NCI-H345 treated with DMSO at 0.1 percent for 48 hours (cell line): ENCODE data around the gene SF3B5.
"Not testable (repeated sequence)": the region's sequence is repeated elsewhere in the genome, so short reads cannot be mapped to it uniquely, and the experiment has no call there.

ENCODE experiments used
- DNase-seq: peaks from one replicate; lab custom pipeline; 2025; ENCODE audit not compliant: unreplicated experiment; lab: John Stamatoyannopoulos, UW

Gene SF3B5

DNA sequence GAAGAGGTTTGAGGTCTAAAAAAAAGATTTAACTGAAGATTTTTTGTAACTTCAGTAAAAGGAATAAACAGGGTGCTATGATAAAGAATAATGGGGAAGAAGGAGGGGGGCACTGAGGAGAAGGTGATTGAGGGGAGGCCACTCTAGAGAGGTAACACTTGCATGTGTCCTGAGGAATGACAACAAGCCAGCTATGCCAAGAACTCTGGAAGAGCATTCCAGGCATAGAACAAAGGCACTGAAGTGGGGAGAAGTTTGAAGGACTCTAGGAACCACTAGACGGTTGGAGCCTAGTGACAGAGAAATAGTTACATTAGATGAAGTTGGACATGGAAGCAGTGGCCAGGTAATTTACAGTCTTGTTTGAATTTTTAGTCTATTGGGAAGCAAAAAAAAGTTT is 10.8 kb upstream of the SF3B5 start:
- DNase-seq: no peak

DNA sequence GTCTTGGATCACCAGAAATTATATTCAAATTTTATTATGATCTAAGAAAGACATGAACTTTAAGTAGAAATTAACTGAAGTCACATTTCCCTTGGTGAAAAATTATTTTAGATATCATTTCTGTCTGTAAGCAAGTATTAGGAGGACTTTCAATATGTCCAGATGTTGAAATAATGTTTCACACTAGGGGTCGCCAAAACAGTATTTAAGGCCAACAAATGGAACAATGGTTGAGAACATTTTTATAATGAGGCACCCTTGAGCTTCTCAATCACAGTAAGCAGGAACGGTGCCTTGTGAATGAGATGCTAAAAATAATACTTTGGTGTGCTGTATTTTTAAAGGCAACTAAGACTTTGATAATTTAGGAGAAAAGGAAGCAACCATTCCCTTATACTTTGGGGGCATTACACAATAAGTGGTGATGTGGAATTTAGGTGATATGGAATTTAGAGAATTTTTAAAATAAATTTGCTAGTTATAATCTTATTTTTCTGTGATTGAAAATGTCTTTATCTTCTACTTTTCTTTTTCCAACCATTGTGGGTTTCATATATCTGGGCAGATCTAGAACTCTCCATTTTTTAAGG is 9.6 kb upstream of the SF3B5 start:
- peak; percentile 46 for DNase-seq

DNA sequence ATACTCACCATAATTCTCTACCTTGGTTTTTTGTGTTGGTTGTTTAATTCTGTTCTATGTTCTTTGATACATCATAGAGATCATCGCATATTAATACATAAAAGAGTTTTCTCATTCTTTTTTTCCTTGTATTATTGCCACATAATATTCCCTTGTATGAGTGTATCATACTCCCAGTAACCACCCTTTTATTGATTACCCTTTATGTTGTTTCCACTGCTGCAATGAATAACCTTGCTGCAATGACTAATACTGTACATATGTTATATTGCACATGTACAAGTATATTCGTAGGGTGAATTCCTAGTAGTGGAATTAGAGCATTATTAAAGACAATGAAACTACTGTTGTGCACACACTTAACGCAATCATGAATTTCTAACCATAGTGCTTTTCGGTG is 9.1 kb upstream of the SF3B5 start:
- no peak for DNase-seq

DNA sequence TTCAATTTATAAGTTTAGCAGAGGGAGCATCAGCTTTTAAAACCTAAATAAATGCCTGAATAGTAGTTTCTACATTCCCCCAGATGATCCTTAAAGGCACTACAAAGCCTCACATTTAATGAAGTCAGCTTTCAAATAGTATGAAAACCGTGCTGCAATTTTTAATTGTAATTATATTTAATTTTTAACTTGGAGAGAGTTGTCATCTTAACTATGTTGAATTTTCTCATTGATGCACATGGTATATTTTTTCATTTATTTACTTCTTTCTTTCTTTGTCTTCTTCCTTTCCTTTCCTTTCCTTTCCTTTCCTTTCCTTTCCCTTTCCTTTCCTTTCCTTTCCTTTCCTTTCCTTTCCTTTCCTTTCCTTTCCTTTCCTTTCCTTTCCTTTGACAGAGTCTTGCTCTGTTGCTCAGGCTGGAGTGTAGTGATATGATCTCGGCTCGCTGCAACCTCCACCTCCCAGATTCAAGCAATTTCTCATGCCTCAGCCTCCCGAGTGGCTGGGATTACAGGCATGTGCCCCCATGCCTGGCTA is 7.7 kb upstream of the SF3B5 start:
- no peak for DNase-seq

DNA sequence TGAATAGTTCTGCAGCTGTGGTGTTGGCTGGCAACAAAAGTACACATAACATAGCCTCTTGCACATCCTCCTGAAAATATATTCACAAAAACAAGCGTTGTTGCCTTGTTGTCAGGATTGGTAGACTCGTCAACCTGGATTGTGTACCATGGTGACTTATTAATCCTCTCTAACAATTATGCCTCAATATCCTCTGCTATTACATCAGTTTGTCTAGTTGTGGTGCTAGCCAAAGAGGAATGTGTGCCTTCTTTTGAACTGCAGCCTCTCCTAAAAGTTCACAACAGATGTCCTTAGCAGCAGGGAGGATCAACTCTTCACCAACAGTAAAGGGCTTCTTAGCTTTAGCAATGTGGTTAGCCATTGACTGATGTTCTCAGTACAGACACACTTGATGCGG is 3.6 kb upstream of the SF3B5 start:
- DNase-seq: no peak

DNA sequence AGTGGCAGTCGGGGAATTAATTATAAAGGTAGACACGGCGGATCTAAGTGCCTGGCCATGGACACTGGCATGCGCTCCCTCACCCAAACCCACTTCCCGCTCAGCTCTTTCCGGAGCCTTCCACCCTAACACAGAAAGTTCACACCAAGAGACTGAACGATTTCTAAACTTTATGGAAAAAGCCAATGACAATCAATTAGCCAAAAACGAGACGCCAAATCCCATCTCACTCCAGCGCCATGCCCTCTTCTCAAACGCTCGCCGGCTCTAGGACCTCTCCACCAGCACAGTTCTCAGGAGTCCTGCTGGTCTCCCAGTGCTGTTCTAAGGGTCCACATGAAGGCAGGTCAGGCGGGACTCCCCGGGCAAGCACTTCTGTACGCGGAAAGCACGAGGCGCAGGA is 641 bp downstream of the SF3B5 start:
- DNase-seq: no peak

DNA sequence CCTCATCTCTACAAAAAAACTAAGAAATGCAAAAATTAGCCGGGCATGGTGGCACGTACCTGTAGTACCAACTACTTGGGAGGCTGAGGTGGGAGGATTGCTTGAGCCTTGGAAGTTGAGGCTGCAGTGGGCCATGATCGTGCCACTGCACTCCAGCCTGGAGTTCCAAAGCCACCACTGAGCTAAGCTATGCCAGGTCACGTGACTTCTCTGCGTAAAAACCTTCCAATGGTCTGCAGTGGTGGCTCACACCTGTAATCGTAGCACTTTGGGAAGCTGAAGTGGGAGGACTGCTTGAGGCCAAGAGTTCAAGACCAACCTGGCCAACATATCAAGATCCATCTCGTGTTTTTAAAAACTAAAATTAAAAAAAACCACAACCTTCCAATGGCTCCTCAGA is 1.7 kb downstream of the SF3B5 start:
- no peak for DNase-seq

DNA sequence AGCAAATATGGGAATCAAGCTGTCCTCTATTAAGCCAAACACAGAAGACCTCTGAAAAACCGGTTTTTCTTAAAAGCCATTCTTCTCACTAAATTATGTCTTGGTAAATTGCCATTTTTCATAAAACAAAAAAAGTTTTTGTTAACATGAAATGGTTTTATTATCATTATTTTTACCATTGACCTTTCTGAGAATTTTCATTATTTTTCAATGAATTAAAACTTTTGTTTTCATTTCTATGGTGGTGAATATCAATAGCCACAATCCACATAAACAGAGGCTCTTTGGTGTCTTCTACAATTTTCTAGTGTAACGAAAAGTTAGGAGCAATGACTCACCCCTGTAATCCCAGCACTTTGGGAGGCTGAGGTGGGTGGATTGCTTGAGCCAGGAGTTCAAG is 2.1 kb downstream of the SF3B5 start:
- no peak for DNase-seq

DNA sequence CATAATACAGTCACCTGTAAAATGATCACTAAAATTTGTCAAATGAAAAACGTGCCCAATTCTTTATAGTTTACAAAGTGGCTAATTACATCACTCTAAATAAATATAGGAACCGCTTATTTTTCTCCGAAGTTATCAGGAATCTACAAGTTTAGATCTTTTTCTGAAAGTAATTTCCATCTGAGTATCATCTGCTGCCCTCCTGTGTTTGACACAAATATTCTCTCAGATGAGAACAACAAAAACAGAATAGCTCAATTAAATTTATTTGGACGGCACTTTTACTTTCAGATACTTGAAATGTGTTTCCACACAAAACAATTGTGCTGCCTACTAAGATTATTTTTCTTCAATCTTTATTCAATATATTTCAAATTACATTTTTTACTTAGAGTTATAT is 5.0 kb downstream of the SF3B5 start:
- no peak for DNase-seq

DNA sequence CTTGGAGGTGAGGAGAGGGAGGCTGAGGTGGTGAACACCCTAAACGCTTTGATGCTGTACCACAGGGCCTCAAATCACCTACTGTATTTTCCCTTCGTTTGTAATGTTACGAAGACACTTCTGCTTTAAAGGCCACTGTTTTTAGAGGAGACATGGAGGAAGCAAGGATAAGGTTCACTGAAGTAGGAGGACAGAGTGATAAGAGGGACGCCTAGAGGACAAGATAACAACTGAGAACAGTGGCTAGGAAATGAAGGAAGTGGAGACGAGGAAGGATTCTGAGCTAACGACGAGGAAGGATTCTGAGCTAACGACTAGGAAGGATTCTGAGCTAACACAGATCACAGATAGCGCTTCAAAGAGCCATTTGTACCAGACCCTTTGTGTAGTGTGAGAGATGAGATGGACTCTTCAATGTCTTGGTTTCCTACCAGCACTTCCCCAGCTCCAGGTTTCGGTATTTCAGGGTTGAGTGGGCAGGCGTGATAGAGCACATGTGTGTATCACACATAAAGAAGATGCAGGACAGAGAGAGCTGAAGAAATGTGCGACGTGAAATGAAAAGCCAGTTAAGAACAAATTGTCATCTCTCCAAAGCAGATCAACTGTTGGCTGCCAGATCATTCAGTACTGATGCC is 7.5 kb downstream of the SF3B5 start:
- DNase-seq: no peak

DNA sequence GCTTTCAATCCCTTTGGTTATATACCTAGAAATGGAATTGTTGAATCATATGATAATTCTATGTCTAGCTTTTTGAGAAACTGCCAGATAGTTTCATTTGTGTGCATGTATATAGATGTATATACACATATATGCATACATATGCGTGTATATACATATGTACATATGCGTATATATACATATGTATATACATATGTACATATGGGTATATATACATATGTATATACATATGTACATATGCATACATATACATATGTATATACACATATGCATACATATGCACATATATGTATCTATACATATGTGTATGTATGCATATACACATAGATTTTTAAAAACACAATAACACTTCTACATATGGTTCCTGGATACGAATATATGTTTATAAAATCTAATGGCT is 8.4 kb downstream of the SF3B5 start:
- no peak for DNase-seq

DNA sequence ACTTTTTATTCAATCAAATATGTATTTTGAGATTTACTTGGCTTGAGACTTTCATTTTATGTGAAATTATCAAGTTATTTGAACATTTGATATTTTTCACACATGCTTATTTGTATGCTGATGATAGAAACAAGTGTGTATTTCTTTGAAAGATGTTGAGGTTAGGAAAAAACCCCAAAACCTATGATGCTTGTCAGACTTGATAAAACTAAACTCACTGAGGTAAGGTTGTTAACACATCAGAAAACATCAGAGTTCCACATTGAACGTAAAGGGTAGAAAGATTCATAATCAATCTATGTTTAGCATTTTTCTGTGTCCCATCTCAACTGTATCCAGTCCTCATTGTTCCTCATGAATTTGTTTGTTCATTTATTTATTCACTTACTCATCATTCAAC is 12.2 kb downstream of the SF3B5 start:
- DNase-seq: no peak

DNA sequence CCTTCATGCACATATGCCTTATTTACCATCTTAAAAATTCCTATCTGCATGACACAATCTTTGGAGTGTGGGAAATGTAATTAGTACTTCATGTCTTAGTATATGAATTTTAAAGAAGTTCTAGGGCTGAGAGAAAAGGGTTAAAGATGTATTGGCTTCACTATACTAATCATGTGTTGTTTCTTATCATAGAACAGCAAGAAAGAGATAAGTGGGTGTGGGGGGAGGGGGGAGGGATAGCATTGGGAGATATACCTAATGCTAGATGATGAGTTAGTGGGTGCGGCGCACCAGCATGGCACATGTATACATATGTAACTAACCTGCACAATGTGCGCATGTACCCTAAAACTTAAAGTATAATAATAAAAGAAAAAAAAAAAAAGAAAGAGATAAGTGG is 13.0 kb downstream of the SF3B5 start:
- not testable (repeated sequence) for DNase-seq

DNA sequence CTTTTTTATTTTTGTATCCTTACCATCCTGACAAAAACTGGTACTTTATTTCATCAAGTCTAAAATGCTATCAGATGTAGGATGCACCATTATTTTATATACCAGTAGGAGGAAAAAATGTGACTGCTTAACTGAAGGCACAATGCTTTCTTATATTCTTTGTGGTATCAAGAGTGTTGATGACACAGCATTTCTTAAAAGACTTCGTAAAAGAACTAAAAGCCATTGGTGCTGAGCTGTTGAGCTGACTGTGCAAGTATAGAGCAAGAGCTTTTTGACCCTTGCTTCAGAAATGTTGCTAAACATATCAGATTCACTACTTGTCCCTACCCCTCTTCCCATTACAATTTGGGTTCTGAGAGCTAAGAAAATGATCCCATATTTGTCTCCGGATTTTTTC is 17.5 kb downstream of the SF3B5 start:
- no peak for DNase-seq

DNA sequence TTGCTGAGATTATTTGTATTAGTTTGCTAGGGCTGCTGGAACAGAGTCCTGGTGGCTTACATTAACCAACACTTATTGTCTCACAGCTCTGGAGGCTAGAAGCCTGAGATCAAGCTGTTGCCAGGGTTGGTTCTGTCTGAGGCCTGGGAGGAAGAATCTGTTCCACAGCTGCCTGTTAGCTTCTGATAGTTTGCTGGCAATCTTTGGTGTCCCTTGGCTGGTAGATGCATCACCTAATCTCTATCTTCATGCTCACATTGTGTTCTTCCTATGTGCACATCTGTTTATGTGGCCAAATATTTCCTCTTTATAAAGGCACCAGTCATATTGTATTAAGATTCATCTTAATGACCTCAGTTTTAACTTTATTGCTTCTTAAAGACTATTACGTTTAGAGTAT is 19.5 kb downstream of the SF3B5 start:
- DNase-seq: no peak

DNA sequence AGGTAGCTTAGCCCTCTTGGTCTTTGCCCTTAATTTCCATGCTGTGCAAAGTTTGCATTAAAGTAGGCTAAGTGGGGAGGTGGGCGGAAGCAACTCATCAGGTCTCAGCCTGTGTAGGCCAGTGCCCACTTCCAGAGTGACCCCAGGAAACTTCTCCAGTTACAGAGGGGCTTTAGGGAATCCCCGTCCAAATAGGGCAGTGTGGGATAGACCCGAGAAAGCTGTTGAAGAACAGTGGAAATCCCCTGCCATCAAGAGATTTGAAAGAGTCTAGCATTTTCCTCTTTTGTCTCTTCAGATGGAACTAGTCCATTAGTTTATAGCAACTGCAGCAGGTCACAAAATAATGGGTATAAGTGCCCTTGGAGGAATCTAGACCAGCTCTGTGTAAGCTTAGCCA is 20.2 kb downstream of the SF3B5 start:
- DNase-seq: no peak

DNA sequence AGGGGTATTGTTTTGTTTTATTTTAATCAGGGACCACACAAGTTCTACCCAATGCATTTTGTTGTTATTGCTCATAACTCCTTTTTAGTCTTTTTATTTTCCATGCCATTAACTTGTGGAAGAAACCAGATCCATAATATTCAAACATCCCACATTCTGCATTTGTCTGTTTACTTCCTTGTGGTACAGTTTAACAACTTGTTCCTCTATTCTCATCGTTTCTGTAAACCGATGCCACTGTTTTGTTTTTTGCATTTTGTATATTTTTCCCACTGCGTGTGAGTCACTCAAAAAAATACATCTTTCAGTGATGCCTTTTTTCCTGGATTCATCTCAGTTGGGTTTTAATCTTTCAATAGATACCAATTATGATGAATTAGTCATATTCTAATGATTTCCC is 22.3 kb downstream of the SF3B5 start:
- no peak for DNase-seq

DNA sequence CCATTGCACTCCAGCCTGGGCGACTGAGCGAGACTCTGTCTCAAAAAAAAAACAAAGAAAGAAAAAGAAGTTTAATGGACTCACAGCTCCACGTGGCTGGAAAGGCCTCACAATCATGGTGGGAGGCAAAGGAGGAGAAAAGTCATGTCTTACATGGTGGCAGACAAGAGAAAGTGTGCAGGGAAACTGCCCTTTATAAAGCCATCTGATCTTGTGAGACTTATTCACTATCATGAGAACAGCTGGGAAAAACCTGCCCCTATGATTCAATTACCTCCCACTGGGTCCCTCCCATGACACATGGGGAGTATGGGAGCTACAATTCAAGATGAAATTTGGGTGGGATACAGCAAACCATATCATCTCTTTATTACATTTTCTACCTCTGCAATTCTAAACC is 25.9 kb downstream of the SF3B5 start:
- DNase-seq: no peak

DNA sequence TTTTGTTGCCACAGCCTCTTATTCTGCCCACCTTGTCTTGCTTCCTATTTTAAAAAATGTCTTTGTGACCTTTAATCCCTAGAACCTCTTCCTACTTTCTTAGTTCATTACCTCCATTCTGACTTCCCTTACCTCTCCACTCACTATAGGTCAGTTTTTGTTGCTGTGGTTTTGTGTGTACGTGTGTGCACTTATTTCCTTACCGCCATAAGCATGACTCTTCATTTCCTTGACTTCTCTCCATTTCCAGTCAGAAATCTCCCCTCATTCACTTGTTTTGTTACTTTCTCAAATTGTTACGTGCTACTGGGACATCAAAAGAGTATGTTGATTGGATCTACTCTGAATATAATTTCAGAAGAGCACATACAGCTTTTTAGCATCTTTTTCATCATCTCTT is 26.6 kb downstream of the SF3B5 start:
- no peak for DNase-seq

DNA sequence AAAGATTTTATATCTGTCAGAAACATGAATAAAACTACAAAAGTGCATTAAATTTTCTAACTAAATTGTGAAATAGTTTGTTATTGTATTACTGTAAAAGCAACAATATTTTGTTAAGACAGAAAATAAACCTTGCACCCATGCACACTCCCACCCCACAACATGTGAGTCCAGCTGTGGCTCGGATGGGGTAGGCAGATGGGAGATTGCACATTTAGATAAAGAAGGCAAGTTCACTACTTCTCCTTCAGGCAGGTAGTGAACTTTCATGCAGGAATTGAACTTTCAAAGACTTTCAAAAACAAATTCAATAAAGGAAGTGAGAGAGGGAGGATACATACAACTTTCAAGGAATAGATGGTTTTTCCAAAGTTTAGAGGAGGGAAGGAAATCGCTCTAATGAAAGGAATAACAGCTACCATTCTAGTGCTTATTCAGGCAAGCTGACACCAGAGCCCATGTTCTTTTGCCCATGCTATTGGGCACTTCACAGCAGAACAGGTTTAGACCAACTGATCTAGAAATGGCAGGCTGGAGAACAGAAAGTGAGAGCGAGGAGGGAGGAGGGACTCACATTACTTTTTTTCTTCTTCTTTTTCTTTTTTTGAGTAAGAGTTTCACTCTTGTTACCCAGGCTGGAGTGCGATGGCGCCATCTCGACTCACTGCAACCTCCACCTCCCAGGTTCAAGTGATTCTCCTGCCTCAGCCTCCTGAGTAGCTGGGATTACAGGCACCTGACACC is 28.5 kb downstream of the SF3B5 start:
- DNase-seq: no peak

DNA sequence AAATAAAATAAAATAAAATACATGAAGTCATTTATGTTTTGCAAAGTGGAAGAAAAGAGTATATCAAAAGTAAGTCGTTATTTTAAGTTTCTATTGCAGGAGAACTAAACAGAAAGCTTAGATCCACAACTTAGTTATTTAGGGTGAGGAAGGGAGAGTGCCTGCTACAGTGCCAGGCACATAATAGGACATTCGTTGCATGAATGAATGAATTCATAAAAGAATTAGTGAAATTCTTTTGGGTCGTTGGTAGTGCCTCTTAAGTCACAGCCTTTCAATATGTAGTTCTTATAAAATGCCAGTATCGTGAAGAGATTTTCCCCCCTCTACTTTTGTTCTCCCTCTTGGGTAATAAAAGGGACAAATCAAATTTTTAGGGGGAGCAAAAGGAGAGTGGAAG is 29.1 kb downstream of the SF3B5 start:
- DNase-seq: no peak

DNA sequence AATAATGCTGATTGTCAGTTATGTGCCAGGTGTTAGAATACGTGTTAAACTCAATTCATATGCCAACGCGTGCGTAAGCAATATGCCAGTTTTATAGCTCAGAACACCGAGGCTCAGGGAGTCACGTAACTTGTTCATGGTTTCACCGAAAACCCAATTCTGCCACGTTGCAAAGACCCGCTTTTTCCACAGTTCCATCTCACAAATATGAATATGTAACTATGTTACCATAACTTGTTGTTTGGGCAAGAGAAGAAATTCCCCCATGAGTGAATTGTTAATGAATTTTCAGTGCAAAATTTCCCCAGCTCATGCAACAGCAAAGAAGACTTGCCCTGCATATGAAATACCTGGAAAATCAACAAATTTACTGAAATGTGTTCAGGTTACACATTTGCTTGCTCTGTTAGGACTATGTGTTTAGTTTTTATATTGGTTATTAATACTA is 30.1 kb downstream of the SF3B5 start:
- DNase-seq: no peak
